Limb (tissue), 2 donors: ENCODE measurements around the gene CSTPP1.
A peak's percentile ranks its signal among the peaks of the same experiment; 100 is the strongest.
"Not testable (repeated sequence)": the region's sequence is repeated elsewhere in the genome, so short reads cannot be mapped to it uniquely, and the experiment has no call there.

ENCODE experiments used
- DNase-seq, 2 donors: peaks; one replicate each; pipeline ENCODE4 v3.0.0-alpha.2; 2016; ENCODE audit errors: extremely low spot score in 2 of 2

The CSTPP1 gene

DNA sequence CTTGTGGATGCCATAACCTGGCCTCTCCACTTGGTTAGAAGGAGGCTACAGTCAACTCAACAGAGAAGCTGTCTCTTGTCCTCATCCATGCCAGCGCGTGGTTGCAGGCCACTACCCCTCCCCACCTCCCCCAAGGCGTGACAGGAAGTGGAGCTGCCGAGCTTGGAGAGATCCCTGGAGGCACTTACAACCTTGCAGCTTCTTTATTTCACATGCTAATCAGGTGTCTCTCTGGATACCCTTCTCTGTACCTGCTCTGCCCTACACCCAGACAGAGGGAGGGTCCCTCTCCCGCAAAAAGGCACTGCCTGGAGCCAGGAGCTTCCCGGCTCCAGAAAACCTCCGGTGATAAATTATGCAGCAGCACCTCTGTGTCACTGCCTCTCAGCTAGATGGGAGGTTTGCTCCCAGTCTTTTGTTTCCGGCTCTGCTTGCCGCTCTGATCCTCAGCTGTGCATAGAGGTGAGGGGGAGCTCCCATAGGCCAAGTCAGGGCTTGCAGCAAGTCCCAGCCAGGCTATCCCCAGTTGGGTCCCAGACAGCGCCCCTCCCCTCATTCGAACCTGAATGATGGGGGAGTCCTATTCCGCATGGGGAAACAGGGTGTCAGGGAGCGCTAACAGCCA is 23.9 kb upstream of the CSTPP1 start:
- peak in 1 of 2 donors; percentile 56 for DNase-seq

DNA sequence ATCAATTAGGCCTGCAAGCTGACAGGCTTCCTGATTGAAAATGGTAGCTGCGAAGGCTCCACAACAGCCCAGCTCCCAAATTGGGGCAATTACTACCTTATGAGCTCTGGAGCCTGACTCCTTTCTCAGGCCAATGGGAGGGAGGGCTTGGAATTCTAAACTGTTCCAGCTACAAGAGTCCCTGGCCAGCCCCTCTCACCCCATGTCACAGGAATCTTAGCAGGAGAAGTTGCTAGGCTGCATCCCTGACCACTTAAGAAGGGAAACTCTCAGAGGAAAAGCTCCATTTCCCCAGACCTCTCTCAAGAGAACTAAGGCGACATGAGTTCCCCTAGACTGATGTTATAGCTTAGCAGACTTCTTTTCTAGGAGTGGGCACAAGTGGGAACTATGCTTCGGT is 23.1 kb upstream of the CSTPP1 start:
- no peak for DNase-seq

DNA sequence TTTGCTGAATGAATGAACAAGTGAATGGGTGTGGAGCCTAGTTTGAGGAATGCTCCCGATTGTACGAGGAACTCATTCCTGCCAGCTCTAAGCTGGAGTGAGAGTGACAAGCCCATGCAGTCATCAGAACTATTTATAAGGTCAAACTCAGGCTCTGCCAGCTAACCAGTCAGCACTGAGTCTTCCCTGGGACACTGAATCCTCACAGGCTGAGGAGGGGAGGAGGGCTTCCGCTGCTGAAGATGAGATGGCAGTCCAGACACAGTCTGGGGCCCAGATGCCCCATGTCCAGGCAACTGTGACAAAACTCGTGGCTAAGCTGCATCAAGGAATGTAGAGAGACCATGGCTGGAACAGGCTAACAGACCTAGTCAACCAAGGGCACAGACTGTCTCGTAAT is 22.2 kb upstream of the CSTPP1 start:
- no peak for DNase-seq

DNA sequence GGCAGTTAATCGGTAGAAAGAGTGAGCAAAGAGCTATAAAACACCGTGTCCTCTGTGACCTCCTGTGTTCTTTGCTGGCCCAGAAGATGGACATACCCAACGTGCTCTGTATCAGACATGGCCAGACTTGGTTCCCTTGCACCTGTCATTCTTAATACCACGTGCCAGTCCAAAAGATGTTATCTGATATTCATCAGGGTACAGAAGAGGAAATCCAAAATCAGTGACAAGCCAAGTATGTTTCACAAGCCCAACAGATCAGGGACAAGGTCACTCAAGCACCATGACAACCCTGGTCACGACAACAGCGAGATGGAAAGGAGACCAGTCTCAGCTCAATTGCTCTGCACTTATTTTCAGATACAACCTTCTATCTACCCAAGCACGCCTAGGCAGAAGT is 21.7 kb upstream of the CSTPP1 start:
- DNase-seq = no peak

DNA sequence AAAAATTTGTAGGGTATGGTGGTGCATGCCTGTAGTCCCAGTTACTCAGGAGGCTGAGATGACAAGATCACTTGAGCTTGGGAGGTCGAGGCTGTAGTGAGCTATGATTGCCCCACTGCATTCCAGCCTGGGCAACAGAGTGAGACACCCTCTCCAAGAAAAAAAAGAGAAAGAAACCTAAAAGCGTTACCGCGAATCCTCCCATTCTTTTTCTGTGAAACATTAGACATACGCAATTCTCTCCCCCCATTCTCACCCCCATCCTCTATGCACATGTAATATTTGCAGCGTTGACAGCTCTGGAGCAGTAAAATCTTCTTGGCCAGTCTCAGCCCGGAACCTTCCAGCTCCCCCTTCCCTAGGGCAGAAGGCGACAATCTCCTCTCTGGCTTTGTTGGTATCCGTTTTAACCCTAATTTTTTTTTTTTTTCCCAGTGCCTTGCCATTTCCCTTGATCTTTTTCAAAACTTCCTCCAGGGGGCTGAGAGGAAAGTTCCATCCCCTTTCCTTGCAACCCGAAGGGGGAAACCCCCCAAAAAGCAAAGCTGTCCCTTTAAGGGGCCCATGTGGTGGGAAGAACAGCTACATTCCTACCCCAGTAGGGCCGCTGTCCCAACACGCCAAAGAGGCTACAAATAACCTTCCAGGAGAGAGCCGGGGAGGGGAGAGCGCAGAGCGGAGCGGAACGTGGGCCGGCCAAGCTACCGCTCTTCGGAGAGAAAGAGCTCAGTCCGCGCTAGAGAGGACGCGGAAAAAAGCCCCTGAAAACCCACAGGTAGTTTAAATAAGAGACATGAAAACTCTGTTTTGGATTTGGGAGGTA is 20.1 kb upstream of the CSTPP1 start:
- peak; percentile 74 to 78 for DNase-seq

DNA sequence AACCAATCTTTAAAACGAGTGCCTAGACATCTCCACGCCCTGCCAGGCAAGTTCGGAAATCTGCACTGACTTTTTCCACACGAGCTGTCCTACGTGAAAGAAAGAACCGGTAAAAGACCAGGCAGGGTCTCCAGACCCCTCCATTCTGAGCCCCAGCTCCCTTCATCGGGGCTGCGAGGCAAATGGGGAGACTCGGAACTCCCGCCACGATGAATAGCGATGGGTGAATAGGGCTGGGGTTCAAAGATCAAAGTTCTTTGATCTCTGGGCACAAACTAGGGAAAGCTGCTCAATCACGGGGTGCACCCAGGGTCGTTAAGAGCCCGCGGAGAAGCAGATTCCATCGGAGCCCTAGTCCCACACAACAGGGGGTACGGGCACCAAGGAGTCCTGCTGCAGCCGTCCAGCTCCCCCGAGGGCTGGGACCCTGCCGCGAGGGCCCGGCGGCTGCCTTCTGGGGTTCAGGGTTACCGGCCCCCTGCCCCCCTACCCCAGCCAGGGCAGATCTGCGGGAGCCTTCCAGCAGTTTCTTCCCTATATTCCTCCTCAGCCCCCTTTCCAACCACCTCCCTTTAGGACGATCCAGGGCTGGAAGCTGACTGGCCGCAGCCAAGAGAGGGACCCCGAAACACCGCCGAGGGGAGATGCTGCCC is 19.3 kb upstream of the CSTPP1 start:
- no peak for DNase-seq

DNA sequence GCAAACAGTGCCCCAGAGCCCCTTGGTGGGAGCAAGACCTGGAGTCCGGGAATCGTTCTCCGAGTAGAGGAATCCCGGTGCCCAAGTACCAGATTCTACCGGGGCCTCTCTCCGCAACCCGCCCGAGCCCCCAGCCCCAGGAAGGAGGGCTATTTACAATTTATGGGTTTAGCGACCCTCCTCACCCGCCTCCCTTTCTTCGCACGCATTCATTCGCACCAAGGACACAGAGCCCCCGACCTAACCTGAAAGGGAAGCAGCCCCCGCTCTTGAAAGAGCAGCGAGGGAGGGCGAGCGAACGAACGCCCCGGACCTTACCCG is 18.8 kb upstream of the CSTPP1 start:
- DNase-seq = peak in 1 of 2 donors; percentile 46

DNA sequence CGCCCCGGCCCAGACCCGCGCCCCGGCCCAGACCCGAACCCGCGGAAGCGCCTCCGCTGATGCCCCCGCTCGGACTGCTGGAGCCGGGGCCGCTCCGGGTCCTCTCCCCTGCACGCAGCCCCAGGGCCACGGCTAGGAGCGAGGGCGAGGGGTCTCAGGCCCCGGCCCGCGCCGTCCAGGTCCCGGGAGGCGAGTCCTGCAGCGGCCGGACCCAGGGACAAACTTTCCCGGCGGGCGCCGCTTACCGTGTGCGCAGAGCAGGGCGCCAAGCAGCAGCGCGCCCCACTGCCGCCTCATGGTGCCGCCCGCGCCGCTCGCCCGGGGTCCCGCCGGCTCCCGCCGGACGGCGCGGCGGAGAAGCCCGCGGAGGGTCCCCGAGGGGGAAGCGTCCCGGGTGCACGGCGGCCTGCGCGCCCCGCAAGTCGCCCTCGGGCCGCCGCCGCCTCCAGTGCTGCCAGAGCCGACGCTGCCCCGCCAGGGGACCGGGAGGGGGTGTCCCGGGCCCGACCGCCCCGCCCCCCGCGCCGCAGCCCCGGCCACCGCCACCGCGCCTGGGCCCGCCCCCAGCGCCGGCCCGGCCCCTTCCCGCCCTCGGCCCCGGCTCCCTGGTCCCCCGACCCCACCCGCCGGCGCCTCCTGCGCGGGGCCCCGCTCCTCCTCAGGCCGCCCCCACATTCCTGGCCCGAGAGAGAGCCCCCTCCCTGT is 18.3 kb upstream of the CSTPP1 start, which contains the start of gene LRP4:
Gene LRP4 (minus strand): TSS at position 468 of the 705 bp plus-strand sequence. CDS start 171 bp downstream, at position 297.
- DNase-seq = peak; percentile 59 to 83

DNA sequence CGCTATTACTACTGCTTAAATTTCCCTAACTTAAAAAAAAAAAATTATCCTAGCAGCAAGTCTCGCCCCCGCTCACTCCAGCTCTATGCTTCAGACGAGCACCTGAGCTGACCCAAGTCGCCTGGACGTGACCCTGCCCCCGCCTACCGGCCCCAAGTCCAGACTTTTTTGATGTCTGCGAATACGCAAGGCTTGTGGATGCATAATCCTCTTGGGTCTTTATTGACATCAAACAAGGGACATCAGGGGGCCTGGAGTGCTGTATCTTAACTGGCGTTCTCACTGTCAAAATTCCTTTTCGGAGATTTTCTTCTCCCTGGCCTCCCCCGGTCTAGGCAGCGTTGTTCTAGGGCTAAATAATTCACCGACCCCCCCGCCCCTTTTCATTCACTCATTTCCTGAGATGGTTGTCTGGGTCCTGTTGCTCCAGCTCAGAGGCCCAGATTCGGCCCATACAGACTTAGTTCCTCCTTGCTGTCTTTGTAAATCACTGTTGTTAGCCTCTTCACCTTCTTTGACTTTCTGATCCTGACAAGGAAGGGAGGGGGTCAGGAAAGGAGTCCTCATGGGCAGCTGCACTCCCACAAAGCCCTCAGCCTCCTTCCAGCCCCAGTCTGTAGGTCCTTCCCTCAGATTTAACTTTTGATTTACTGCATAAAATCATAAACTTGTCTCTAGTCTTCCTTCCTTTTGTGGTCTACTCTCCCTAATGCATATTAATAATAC is 17.6 kb upstream of the CSTPP1 start:
- DNase-seq = no peak

DNA sequence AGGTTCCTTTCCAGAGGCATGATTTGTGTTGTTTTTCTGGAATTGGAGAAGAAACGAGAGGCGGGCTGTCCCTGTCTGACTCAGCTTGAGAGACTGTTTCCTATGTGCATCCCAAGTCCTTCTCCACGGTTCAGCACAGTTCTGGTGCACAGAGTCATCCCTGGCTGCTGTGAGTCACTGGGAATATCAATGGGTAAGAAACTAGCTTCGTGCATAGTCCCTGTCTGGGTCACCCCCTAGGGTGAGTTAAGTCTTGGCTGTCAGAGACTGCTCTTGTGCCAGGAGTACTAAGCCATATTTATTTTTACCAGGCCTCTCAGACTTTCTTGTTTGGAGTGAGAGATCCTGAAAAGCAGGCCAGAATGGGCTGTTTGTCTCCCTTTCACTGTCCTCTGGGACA is 15.8 kb upstream of the CSTPP1 start:
- no peak for DNase-seq

DNA sequence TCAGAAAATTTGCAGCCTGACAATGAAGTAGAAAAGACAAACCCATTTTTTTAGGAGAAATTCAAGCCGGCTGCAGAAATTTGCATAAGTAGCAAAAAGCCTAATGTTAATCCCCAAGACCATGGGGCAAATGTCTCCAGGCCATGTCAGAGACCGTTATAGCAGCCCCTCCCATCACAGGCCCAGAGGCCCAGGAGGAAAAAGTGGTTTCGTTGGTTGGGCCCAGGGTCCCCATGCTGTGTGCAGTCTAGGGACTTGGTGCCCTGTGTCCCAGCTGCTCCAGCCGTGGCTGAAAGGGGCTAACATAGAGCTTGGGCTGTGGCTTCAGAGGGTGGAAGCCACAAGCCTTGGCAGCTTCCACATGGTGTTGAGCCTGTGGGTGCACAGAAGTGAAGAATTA is 8.6 kb upstream of the CSTPP1 start:
- DNase-seq = not testable (repeated sequence)

DNA sequence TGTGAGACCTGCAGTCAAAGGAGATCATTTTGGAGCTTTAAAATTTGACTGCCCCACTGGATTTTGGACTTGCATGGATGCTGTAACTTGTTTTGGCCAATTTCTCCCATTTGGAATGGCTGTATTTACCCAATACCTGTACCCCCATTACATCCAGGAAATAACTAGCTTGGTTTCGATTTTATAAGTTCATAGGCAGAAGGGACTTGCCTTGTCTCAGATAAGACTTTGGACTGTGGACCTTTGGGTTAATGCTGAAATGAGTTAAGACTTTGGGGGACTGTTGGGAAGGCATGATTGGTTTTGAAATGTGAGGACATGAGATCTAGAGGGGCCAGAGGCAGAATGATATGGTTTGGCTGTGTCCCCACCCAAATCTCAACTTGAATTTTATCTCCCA is 7.9 kb upstream of the CSTPP1 start:
- not testable (repeated sequence) for DNase-seq

DNA sequence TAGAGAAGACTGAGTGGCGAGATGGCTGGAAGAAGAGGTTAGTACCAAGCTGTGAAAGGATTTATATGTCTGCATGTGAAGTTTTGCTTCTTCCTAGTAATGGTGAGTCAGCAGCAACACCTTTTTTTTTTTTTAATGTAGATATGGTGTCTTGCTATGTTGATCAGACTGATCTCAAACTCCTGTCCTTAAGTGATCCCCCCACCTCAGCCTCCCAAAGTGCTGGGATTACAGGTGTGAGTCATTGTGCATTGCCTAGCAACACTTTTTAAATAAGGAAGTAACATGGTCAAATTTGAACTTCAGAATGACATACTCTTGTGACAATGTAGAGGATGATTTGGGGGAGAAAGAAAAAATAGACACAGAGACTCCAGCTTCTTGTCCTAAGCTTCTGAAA is 6.5 kb upstream of the CSTPP1 start:
- no peak for DNase-seq

DNA sequence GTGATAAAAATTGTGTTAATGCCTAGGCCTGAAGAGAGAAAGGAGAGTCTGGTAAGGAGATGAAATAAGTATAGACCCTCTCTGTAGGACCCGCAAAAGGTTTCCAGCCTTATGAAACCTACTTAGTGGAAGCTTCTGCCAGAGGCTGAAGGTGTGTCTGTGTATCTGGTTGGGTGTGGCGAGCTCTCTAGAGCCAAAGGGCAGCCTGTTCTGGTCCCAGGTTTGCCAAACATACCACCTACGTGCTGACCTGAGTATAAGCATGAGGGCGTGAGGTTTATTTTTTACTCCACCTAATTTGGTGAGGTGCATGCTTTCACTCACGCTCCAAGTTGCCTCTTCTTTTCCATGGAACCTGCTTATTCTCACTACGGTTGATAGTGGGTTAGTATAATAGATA is 5.6 kb downstream of the CSTPP1 start:
- no peak for DNase-seq

DNA sequence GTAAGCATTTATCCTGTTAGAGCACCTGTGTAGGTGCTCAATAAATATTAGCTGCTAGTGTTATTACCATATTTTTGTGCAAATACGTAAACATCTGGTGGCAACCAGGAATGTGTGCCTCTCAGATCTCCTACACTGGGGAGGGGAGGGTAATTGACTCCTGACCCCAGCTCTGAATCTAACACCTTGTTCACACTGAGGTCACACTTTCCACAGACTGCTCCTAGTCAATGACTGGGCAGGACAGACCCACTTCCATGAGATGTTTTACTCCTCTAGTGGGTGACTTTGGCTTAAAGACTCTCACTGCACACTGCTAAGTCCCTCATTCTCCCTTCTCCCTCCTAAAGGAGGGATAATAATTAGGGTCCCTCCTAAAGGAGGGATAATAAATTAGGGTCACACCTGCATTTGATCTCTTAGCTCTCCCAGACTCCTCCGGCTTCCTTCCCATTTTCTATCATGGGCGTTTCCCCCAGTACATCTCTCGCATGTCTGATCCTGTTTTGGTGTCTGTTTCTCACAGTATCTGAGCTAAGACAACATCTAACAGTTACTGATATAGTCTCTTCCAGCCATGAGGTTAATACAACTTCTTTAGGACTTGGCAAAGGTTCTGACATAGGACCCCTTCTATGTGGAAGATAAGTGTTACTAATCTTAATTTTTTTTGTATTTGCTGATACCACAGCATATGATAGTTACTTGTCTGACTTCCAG is 8.0 kb downstream of the CSTPP1 start:
- no peak for DNase-seq

DNA sequence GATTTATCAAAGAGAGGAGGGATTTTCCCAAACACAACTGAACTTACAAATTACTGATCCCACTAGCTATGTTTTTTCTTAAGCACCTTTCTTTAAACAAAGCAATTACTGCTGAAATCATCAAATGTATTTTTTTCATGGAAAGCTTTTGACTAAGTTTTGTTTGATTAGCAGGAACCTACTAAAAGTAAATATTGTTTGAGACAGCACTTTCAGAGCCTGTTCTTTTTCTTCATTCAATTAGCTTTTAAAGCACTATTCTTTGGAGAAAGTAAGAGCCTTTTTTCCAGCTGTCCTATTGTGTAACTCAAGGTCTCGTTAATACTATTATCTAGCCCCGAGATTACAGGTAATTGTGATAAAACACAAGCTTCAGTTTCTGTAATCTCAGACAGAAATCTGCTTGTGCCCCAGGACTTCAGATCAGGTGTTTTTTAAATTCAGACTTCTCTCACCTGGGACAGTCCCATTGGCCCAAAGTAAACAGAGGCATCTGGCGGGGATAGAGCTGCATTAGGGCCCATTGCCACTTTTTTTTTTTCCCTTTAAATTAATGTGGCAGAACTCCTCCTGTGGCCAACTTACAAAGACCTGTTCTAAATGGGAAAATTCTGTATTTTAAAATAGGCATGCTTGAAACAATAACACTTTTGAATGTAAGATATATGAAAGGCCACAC is 11.0 kb downstream of the CSTPP1 start:
- no peak for DNase-seq

DNA sequence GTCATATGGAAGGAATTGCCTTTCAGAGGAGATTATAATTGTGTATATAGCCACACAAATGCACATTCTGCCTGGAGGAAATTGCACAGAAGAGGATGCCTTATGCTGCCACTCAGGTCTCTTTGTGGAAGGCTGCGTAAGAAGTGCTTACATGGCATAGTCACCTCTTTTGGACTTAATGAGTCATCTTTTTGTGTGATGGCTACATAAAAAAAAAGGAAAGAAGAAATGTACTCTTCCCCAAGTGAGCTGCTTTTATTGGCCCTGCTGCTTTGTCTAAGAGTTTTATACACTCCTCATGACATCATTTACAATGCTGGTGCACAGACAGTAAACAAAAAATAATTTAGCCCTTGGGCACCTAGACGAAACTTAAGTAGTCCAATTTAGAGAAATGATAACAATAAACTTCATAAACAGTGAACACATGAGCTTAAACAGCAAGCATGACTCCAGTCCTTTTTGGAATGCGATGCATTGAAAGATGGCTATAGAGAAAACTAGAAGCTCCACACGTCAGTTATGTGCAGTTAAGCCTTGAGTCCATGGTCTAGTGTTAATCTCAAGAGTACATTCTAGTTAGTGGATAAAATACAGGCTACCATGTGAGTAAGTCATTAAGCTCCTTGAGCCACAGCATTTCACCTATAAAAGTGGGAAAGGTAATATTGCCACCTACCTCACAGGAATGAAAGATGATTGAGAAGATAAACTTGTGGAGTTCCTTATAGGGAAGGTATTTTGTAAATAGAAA is 12.0 kb downstream of the CSTPP1 start:
- no peak for DNase-seq

DNA sequence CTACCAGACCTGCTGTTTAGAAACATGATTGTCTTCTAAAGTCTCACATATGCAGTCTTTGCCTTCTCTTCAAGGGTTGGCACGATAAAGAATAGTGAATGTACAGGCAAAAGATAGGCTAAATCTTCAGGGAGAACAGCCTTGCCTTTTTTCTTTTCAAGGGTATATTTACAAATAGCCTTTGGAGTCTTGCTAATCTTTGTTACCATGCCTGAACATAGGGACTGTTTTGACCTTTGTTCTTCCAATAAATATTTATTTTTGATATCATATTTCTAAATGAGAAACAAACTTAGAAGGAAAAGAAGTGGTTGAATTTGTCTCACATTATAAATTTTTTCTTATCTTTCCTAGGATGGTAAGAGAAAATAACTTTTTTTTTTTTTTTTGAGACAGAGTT is 12.7 kb downstream of the CSTPP1 start:
- DNase-seq = no peak

DNA sequence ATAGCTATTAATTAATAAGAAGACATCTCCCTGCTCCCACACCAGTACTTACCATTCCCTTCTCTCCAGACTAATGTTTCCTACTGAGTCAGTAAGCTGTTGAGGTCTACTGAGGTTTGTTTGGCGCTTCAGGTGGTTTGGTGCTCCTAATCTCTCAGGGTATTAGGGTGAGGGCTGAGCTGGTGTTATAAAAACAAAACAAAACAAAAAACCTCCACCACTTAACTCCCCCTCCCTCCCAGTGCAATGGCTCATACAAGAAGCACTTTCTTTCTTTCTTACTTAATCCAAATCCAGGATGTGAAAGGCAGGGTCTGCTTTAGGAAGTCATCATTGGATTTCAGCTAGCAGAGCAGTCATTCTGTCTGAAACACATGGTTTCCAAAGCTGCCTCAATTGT is 15.3 kb downstream of the CSTPP1 start:
- DNase-seq = no peak
